Testis (tissue), 2 donors: ENCODE measurements around the gene SMCO2.

Source experiments
- CTCF ChIP-seq, 3 experiments: fragments of 450-650 bp in 2 of 3; fragments of 200-600 bp in 1 of 3; sonication (generic) in 1 of 3; IDR thresholded peaks; one replicate each; pipeline ENCODE4 v1.5.1; 2016 to 2019; ENCODE audit warnings: antibody characterized with exemption in 3 of 3, mild to moderate bottlenecking in 2 of 3, moderate library complexity in 1 of 3
- POLR2A ChIP-seq: fragments of 450-650 bp; IDR thresholded peaks from one replicate; pipeline ENCODE4 v1.6.1; 2017; ENCODE audit warnings: antibody characterized with exemption, mild to moderate bottlenecking, moderate library complexity

- TF ChIP-seq CTCF (IDR thresholded peaks at IDR 0.05) (no peak), POLR2A (no peak)
Measured at GRCh38 chr12:27523305-27523641, 76.7 kb downstream of the SMCO2 start.
